ENCODE results near the gene EYS. TPM values are rescaled to one million over a fixed set of nuclear protein-coding genes. Genes with fewer than 3 reads are reported as not detected.

The EYS gene
- total RNA-seq, 1 experiment from 2014 or later, result not detected

- H3K56ac ChIP-seq (ENCODE audit: insufficient read length, low read depth, low read length), result no peak overlapping the region
- Mint-ChIP-seq H3K4me3 (no peak overlapping the region), H3K9me3 (peaks cover 3% of the 10 kb centered on the region in 2 experiments; a peak in 3 of 5 replicates), H3K36me3 (ENCODE audit: insufficient read depth in 1 of 3, low read depth in 3 of 3) (peaks cover 0 to 2% (median 0%) of the 10 kb centered on the region in 3 experiments; a peak in 2 of 7 replicates), H3K27me3 (ENCODE audit: low read depth) (no peaks in the 10 kb centered on the region), H3K4me1 (peaks cover 6 to 13% of the 10 kb centered on the region in 2 experiments), H3K27ac (no peak overlapping the region)
- H3K23ac ChIP-seq (ENCODE audit: insufficient read length, low read depth, low read length), result no peak overlapping the region
- no peaks in the 10 kb centered on the region for H3K79me2 ChIP-seq (ENCODE audit: insufficient read depth, low read length)
- H3K18ac ChIP-seq (ENCODE audit: insufficient read length, low read depth, low read length), result no peak overlapping the region
- H2BK20ac ChIP-seq (ENCODE audit: low read depth, low read length, poor library complexity, severe bottlenecking), result no peak overlapping the region
- H2BK5ac ChIP-seq (ENCODE audit: insufficient read length, low read length), result no peak overlapping the region
- H3K79me1 ChIP-seq (ENCODE audit: insufficient read depth, low read depth, low read length, poor library complexity, severe bottlenecking), result no peaks in the 10 kb centered on the region
- no peak overlapping the region for H4K91ac ChIP-seq (ENCODE audit: insufficient read length, low read depth, low read length)
- H3K27me3 ChIP-seq (ENCODE audit: insufficient read depth, low read length), result no peaks in the 10 kb centered on the region
- no peaks in the 10 kb centered on the region for H3K23me2 ChIP-seq (ENCODE audit: insufficient read length, low read depth, low read length, poor library complexity, severe bottlenecking)
- no peak overlapping the region for H2BK120ac ChIP-seq (ENCODE audit: low read depth, low read length, poor library complexity, severe bottlenecking)
- no peak overlapping the region for H3K14ac ChIP-seq (ENCODE audit: insufficient read depth, low read length)
- DNase-seq, result no peak
- no peak overlapping the region for H2BK15ac ChIP-seq (ENCODE audit: low read depth, low read length)
- H3K4me1 ChIP-seq (ENCODE audit: insufficient read depth, low read length), result no peaks in the 10 kb centered on the region; the same call in 1 of the 2 replicates
- no peak for TF ChIP-seq CTCF (conservative IDR thresholded peaks at IDR 0.05)
- no CpG with 5 or more reads among the region's 4 CpGs for WGBS (ENCODE audit: extremely low coverage, insufficient read length, low lambda C conversion rate)
- H2BK12ac ChIP-seq (ENCODE audit: insufficient read length, low read depth, low read length), result no peak overlapping the region
- no peaks in the 10 kb centered on the region for H4K20me1 ChIP-seq (ENCODE audit: control insufficient read depth, insufficient read depth, insufficient read length)
- H3T11ph ChIP-seq (ENCODE audit: low read length), result no peak overlapping the region
- H3K9me3 ChIP-seq (ENCODE audit: control insufficient read depth, low read depth, low read length), result no peaks in the 10 kb centered on the region
- H2AK5ac ChIP-seq (ENCODE audit: insufficient read length, low read length), result no peak overlapping the region
- H3K4me2 ChIP-seq (ENCODE audit: insufficient read depth, insufficient read length, low read length), result no peak overlapping the region
- no peak overlapping the region for H3K27ac ChIP-seq (ENCODE audit: insufficient read length, low read depth, low read length)
- H2AFZ ChIP-seq (ENCODE audit: low read length), result no peak overlapping the region
- H4K5ac ChIP-seq (ENCODE audit: insufficient read length, low read depth, low read length), result no peak overlapping the region
- H4K8ac ChIP-seq (replicated peaks; ENCODE audit: insufficient read length, low read depth, low read length), result no peak overlapping the region
- H3K9ac ChIP-seq (ENCODE audit: extremely low read depth, insufficient read length, low read length), result no peak overlapping the region
- no peak overlapping the region for H3K4ac ChIP-seq (ENCODE audit: low read depth, low read length)
Measured at GRCh38 chr6:64896939-64897338, 810.1 kb downstream of the EYS start.
